GM23338 (cell line): ENCODE data around the gene GGTLC2.
"Not testable (repeated sequence)": the region's sequence is repeated elsewhere in the genome, so short reads cannot be mapped to it uniquely, and the experiment has no call there.

Experiments
- CREB1 ChIP-seq: fragments of 250-450 bp; sonication (Bioruptor Pico); IDR thresholded peaks from 2 replicates; pipeline ENCODE4 v1.5.0; 2020; ENCODE audit warnings: low read depth, mild to moderate bottlenecking, moderate library complexity
- CTCF ChIP-seq, 2 experiments: fragments of 200-600 bp in 1 of 2; sonication (generic) in 1 of 2; conservative IDR thresholded peaks; 2 replicates each; pipeline versions ENCODE4 v1.5.1 to v1.6.1; 2016 to 2017; ENCODE audit warnings: antibody characterized with exemption in 2 of 2, low read depth in 2 of 2, mild to moderate bottlenecking in 2 of 2, moderate library complexity in 1 of 2
- EZH2 ChIP-seq: fragments of 200-600 bp; sonication (generic); IDR thresholded peaks from one replicate; pipeline ENCODE4 v1.8.0; 2017; ENCODE audit warnings: antibody characterized with exemption, mild to moderate bottlenecking, low read depth; ENCODE audit not compliant: unreplicated experiment
- JUNB ChIP-seq: IDR thresholded peaks from one replicate; pipeline ENCODE4 v1.6.1; 2016; ENCODE audit warnings: antibody characterized with exemption; ENCODE audit not compliant: unreplicated experiment
- NANOG ChIP-seq: IDR thresholded peaks from 2 replicates; pipeline ENCODE4 v1.6.1; 2016; ENCODE audit warnings: antibody characterized with exemption, borderline replicate concordance
- POLR2AphosphoS5 ChIP-seq: IDR thresholded peaks from 2 replicates; pipeline ENCODE4 v1.6.1; 2016; ENCODE audit warnings: antibody characterized with exemption, low read depth
- STAT1 ChIP-seq: IDR thresholded peaks from one replicate; pipeline ENCODE4 v1.6.1; 2016; ENCODE audit warnings: antibody characterized with exemption; ENCODE audit not compliant: unreplicated experiment
- ZNF331 ChIP-seq: fragments of 250-450 bp; sonication (Bioruptor Pico); IDR thresholded peaks from 2 replicates; pipeline ENCODE4 v1.5.0; 2020; ENCODE audit warnings: low read depth, mild to moderate bottlenecking, moderate library complexity
- TF ChIP-seq, protein P1 (sequence below): IDR thresholded peaks from one replicate; pipeline ENCODE4 v1.6.1; 2018; ENCODE audit warnings: antibody characterized with exemption; ENCODE audit not compliant: unreplicated experiment

DNA sequence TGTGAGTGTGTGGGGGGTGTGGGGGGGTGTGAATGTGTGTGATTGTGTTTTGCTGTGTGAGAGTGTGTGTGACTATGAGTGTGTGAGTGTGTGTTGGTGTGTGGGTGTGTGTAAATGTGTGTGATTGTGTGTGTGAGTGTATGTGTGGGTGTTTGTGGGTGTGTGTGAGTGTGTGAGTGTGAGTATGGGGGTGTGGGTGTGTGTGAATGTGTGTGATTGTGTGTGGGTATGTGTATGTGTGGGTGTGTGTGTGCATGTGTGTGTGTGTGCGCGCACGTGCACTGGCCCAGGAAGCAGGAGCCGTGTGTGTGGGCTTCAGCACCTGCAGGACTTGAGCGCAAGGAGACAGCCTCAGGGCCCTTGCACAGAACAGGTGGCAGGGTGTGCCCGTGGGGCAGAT is 8.2 kb downstream of the GGTLC2 start:
- TF ChIP-seq CTCF (conservative IDR thresholded peaks at IDR 0.05; ENCODE audit: low read depth in 2 of 2); EZH2; POLR2AphosphoS5; CREB1; STAT1; NANOG; ZNF331 (CRISPR knock-in tag); JUNB: not testable (repeated sequence)
- TF ChIP-seq, protein P1, sequence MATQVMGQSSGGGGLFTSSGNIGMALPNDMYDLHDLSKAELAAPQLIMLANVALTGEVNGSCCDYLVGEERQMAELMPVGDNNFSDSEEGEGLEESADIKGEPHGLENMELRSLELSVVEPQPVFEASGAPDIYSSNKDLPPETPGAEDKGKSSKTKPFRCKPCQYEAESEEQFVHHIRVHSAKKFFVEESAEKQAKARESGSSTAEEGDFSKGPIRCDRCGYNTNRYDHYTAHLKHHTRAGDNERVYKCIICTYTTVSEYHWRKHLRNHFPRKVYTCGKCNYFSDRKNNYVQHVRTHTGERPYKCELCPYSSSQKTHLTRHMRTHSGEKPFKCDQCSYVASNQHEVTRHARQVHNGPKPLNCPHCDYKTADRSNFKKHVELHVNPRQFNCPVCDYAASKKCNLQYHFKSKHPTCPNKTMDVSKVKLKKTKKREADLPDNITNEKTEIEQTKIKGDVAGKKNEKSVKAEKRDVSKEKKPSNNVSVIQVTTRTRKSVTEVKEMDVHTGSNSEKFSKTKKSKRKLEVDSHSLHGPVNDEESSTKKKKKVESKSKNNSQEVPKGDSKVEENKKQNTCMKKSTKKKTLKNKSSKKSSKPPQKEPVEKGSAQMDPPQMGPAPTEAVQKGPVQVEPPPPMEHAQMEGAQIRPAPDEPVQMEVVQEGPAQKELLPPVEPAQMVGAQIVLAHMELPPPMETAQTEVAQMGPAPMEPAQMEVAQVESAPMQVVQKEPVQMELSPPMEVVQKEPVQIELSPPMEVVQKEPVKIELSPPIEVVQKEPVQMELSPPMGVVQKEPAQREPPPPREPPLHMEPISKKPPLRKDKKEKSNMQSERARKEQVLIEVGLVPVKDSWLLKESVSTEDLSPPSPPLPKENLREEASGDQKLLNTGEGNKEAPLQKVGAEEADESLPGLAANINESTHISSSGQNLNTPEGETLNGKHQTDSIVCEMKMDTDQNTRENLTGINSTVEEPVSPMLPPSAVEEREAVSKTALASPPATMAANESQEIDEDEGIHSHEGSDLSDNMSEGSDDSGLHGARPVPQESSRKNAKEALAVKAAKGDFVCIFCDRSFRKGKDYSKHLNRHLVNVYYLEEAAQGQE = not testable (repeated sequence)
